WTC11 (cell line): ENCODE data around the gene SOX18.

Experiments used
- CTCF ChIP-seq: fragments of 200-600 bp; IDR thresholded peaks from 2 replicates; pipeline ENCODE4 v1.8.0; 2022; ENCODE audit warnings: antibody characterized with exemption
- E2F4 ChIP-seq: sonication (generic); formaldehyde crosslinking; IDR thresholded peaks from 2 replicates; pipeline ENCODE4 v1.8.1; 2022; ENCODE audit warnings: low read depth, mild to moderate bottlenecking, moderate library complexity, missing genetic modification reagents, borderline replicate concordance
- ELF4 ChIP-seq: sonication (generic); formaldehyde crosslinking; IDR thresholded peaks from 2 replicates; pipeline ENCODE4 v1.8.1; 2022; ENCODE audit warnings: low read depth, mild to moderate bottlenecking, moderate library complexity, missing genetic modification reagents
- FOXK1 ChIP-seq: sonication (generic); formaldehyde crosslinking; IDR thresholded peaks from 2 replicates; pipeline ENCODE4 v1.8.0; 2022; ENCODE audit warnings: mild to moderate bottlenecking, moderate library complexity, missing genetic modification reagents
- HMGXB4 ChIP-seq: sonication (generic); formaldehyde crosslinking; IDR thresholded peaks from 2 replicates; pipeline ENCODE4 v1.8.1; 2023; ENCODE audit warnings: mild to moderate bottlenecking, moderate library complexity, missing genetic modification reagents
- JUN ChIP-seq: sonication (generic); formaldehyde crosslinking; IDR thresholded peaks from 2 replicates; pipeline ENCODE4 v1.8.0; 2023; ENCODE audit warnings: mild to moderate bottlenecking, missing genetic modification reagents
- SP1 ChIP-seq: sonication (generic); formaldehyde crosslinking; conservative IDR thresholded peaks from 2 replicates; pipeline ENCODE4 v1.8.1; 2022; ENCODE audit warnings: missing genetic modification reagents
- TCF7 ChIP-seq: sonication (generic); formaldehyde crosslinking; IDR thresholded peaks from 2 replicates; pipeline ENCODE4 v1.8.0; 2022; ENCODE audit warnings: mild to moderate bottlenecking, low read depth, missing genetic modification reagents, moderate library complexity
- USF2 ChIP-seq: sonication (generic); formaldehyde crosslinking; IDR thresholded peaks from 2 replicates; pipeline ENCODE4 v1.8.1; 2023; ENCODE audit warnings: mild to moderate bottlenecking, missing genetic modification reagents, moderate library complexity
- ZNF121 ChIP-seq: sonication (generic); formaldehyde crosslinking; IDR thresholded peaks from 2 replicates; pipeline ENCODE4 v1.8.0; 2023; ENCODE audit warnings: missing genetic modification reagents
- ZNF138 ChIP-seq: sonication (generic); formaldehyde crosslinking; conservative IDR thresholded peaks from 2 replicates; pipeline ENCODE4 v1.8.1; 2022; ENCODE audit warnings: mild to moderate bottlenecking, moderate library complexity, missing genetic modification reagents
- ZNF219 ChIP-seq: sonication (generic); formaldehyde crosslinking; IDR thresholded peaks from 2 replicates; pipeline ENCODE4 v1.8.0; 2023; ENCODE audit warnings: missing genetic modification reagents, mild to moderate bottlenecking, borderline replicate concordance
- ZNF416 ChIP-seq: fragments of 250-450 bp; sonication (Bioruptor Pico); IDR thresholded peaks from 2 replicates; pipeline ENCODE4 v1.9.0; 2021; ENCODE audit warnings: mild to moderate bottlenecking, inconsistent platforms

- TF ChIP-seq ZNF121 (CRISPR knock-in tag) = no peak
- TF ChIP-seq CTCF = no peak
- no peak for TF ChIP-seq USF2 (CRISPR knock-in tag)
- no peak for TF ChIP-seq FOXK1
- no peak for TF ChIP-seq ZNF138 (CRISPR knock-in tag)
- no peak for TF ChIP-seq E2F4 (CRISPR knock-in tag)
- TF ChIP-seq ZNF416 = no peak
- no peak for TF ChIP-seq ZNF219
- TF ChIP-seq SP1 (CRISPR knock-in tag) = no peak
- no peak for TF ChIP-seq TCF7 (CRISPR knock-in tag)
- no peak for TF ChIP-seq ELF4 (CRISPR knock-in tag)
- no peak for TF ChIP-seq HMGXB4 (CRISPR knock-in tag)
- TF ChIP-seq JUN (CRISPR knock-in tag) = no peak
Measured at GRCh38 chr20:64050261-64051032, 1.0 kb upstream of the SOX18 start.
